GM12865 (cell line): ENCODE results near the gene ZNF497.
A peak's percentile ranks its signal among the peaks of the same experiment; 100 is the strongest.
"Not testable (repeated sequence)": the region's sequence is repeated elsewhere in the genome, so short reads cannot be mapped to it uniquely, and the experiment has no call there.

ENCODE experiments used
- DNase-seq: peaks from one replicate; pipeline ENCODE4 v3.0.0; 2010; ENCODE audit warnings: low read depth
- H3K4me3 ChIP-seq: 2 replicates; pipeline ENCODE4 v1.5.1; 2011; ENCODE audit warnings: mild to moderate bottlenecking, low read depth, low read length, control low read depth
- CTCF ChIP-seq: IDR thresholded peaks from 2 replicates; pipeline ENCODE4 v1.5.1; 2011; ENCODE audit warnings: low read length, control low read depth, low read depth, inconsistent platforms; ENCODE audit not compliant: insufficient read depth; ENCODE audit errors: missing control alignments

ZNF497 gene

GRCh38 chr19:58352760-58353671 lies 9.5 kb downstream of the ZNF497 start, which contains the start of gene A1BG:
A1BG (minus strand) TSS chr19:58353492; CDS start chr19:58353437, 55 bp downstream.
- H3K4me3 ChIP-seq: no peak within 1 kb of the TSS
- TF ChIP-seq CTCF: no peak
- no peak for DNase-seq

GRCh38 chr19:58351990-58352755 lies 10.4 kb downstream of the ZNF497 start:
- H3K4me3 ChIP-seq: no peak overlapping the region
- no peak for TF ChIP-seq CTCF
- no peak for DNase-seq

GRCh38 chr19:58351558-58351878 lies 11.0 kb downstream of the ZNF497 start:
- no peak for DNase-seq
- H3K4me3 ChIP-seq: no peak overlapping the region
- TF ChIP-seq CTCF: no peak

- H3K4me3 ChIP-seq: no peak overlapping the region
Observed at GRCh38 chr19:58350871-58351557, 11.5 kb downstream of the ZNF497 start.

GRCh38 chr19:58350001-58350861 lies 12.3 kb downstream of the ZNF497 start:
- TF ChIP-seq CTCF: no peak
- H3K4me3 ChIP-seq: no peak overlapping the region
- DNase-seq: no peak

More at GRCh38 chr19:58350871-58351557, 11.5 kb downstream of the ZNF497 start:
- no peak for DNase-seq
- TF ChIP-seq CTCF: no peak

GRCh38 chr19:58349590-58349989 lies 13.0 kb downstream of the ZNF497 start:
- no peak for DNase-seq
- no peak overlapping the region for H3K4me3 ChIP-seq

GRCh38 chr19:58348080-58348479 lies 14.5 kb downstream of the ZNF497 start:
- not testable (repeated sequence) for DNase-seq
- H3K4me3 ChIP-seq: peak overlapping the region; percentile 98

More at GRCh38 chr19:58349590-58349989, 13.0 kb downstream of the ZNF497 start:
- no peak for TF ChIP-seq CTCF
